ENCODE results near the gene PDE4A. TPM values are rescaled to one million over a fixed set of nuclear protein-coding genes. Genes with fewer than 3 reads are reported as not detected.

The PDE4A gene
- total and polyA plus RNA-seq, 10 of the 15 experiments (the other 5 are each of a cell fraction or from before 2014, with no cell fraction given), result 0.24 to 13.3 (median 4.9) TPM

GRCh38 chr19:10416380-10417257 lies 3.7 kb upstream of the PDE4A start (continued):
- TF ChIP-seq SMC3 (IDR thresholded peaks at IDR 0.05; ENCODE audit: borderline replicate concordance, low read length), result peak; percentile 39; the same call in 1 of the 2 replicates
- no peak for TF ChIP-seq ZNF622 (IDR thresholded peaks at IDR 0.05)
- peak; percentile 94 for TF ChIP-seq KLF5 (IDR thresholded peaks at IDR 0.05; ENCODE audit: partially characterized antibody)
- no peak for TF ChIP-seq WRNIP1 (IDR thresholded peaks at IDR 0.05; ENCODE audit: borderline replicate concordance, low read depth, low read length)
- peak; percentile 100 for TF ChIP-seq CREM (IDR thresholded peaks at IDR 0.05; ENCODE audit: low read depth)
- no peak for TF ChIP-seq MAX (IDR thresholded peaks at IDR 0.05; ENCODE audit: low read depth, low read length)
- TF ChIP-seq ELK1 (IDR thresholded peaks at IDR 0.05; ENCODE audit: low read depth, low read length), result peak; percentile 75
- no peak for TF ChIP-seq CREB1 (IDR thresholded peaks at IDR 0.05; ENCODE audit: low read depth)
- TF ChIP-seq RB1 (IDR thresholded peaks at IDR 0.05; ENCODE audit: borderline replicate concordance), result peak; percentile 97; the same call in 1 of the 2 replicates
- TF ChIP-seq SPI1 (IDR thresholded peaks at IDR 0.05; ENCODE audit: borderline replicate concordance, insufficient read depth, low read depth, low read length), result no peak
- peak; percentile 90 for TF ChIP-seq CHD2 (IDR thresholded peaks at IDR 0.05; ENCODE audit: borderline replicate concordance, low read depth, low read length)
- peak; percentile 97 for TF ChIP-seq ATF7 (IDR thresholded peaks at IDR 0.05; ENCODE audit: low read depth)
- no peak for TF ChIP-seq PBX3 (IDR thresholded peaks at IDR 0.05; ENCODE audit: insufficient replicate concordance, low read depth, low read length)
- TF ChIP-seq TCF7 (IDR thresholded peaks at IDR 0.05; ENCODE audit: borderline replicate concordance), result no peak
- TF ChIP-seq PAX5 (IDR thresholded peaks at IDR 0.05; ENCODE audit: borderline replicate concordance, low read depth, low read length), result peak; percentile 66; the same call in 1 of the 2 replicates
- TF ChIP-seq GABPA (IDR thresholded peaks at IDR 0.05; ENCODE audit: low read depth), result no peak
- TF ChIP-seq GATAD2B (conservative IDR thresholded peaks at IDR 0.05; ENCODE audit: low read depth), result peak; percentile 96
- TF ChIP-seq, protein P1, sequence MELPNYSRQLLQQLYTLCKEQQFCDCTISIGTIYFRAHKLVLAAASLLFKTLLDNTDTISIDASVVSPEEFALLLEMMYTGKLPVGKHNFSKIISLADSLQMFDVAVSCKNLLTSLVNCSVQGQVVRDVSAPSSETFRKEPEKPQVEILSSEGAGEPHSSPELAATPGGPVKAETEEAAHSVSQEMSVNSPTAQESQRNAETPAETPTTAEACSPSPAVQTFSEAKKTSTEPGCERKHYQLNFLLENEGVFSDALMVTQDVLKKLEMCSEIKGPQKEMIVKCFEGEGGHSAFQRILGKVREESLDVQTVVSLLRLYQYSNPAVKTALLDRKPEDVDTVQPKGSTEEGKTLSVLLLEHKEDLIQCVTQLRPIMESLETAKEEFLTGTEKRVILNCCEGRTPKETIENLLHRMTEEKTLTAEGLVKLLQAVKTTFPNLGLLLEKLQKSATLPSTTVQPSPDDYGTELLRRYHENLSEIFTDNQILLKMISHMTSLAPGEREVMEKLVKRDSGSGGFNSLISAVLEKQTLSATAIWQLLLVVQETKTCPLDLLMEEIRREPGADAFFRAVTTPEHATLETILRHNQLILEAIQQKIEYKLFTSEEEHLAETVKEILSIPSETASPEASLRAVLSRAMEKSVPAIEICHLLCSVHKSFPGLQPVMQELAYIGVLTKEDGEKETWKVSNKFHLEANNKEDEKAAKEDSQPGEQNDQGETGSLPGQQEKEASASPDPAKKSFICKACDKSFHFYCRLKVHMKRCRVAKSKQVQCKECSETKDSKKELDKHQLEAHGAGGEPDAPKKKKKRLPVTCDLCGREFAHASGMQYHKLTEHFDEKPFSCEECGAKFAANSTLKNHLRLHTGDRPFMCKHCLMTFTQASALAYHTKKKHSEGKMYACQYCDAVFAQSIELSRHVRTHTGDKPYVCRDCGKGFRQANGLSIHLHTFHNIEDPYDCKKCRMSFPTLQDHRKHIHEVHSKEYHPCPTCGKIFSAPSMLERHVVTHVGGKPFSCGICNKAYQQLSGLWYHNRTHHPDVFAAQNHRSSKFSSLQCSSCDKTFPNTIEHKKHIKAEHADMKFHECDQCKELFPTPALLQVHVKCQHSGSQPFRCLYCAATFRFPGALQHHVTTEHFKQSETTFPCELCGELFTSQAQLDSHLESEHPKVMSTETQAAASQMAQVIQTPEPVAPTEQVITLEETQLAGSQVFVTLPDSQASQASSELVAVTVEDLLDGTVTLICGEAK (IDR thresholded peaks at IDR 0.05; ENCODE audit: borderline replicate concordance), result no peak
- no peak for TF ChIP-seq FOXK2 (IDR thresholded peaks at IDR 0.05)
- TF ChIP-seq, protein P2, sequence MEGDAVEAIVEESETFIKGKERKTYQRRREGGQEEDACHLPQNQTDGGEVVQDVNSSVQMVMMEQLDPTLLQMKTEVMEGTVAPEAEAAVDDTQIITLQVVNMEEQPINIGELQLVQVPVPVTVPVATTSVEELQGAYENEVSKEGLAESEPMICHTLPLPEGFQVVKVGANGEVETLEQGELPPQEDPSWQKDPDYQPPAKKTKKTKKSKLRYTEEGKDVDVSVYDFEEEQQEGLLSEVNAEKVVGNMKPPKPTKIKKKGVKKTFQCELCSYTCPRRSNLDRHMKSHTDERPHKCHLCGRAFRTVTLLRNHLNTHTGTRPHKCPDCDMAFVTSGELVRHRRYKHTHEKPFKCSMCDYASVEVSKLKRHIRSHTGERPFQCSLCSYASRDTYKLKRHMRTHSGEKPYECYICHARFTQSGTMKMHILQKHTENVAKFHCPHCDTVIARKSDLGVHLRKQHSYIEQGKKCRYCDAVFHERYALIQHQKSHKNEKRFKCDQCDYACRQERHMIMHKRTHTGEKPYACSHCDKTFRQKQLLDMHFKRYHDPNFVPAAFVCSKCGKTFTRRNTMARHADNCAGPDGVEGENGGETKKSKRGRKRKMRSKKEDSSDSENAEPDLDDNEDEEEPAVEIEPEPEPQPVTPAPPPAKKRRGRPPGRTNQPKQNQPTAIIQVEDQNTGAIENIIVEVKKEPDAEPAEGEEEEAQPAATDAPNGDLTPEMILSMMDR (IDR thresholded peaks at IDR 0.05 in 2 of 3, conservative IDR thresholded peaks at IDR 0.05 in 1 of 3; ENCODE audit: control insufficient read depth in 2 of 3, extremely low read depth in 1 of 3, insufficient read depth in 1 of 3, low read depth in 3 of 3, low read length in 3 of 3), result peak; percentile 80 to 86 (median 81)
- TF ChIP-seq SUPT20H (IDR thresholded peaks at IDR 0.05; ENCODE audit: borderline replicate concordance, control insufficient read depth, low read depth, low read length), result no peak

Data from GM12878 (cell line).